Epithelial cell of esophagus (primary cell): ENCODE measurements around the gene KCNG2.

Source experiments
- DNase-seq: peaks from one replicate; pipeline ENCODE4 v3.0.0; 2010; ENCODE audit warnings: low read depth
- H3K4me3 ChIP-seq: 2 replicates; pipeline ENCODE4 v1.5.1; 2011; ENCODE audit warnings: mild to moderate bottlenecking, low read length, control low read depth
- TF ChIP-seq, protein P1 (sequence below): IDR thresholded peaks from 2 replicates; pipeline ENCODE4 v1.5.1; 2011; ENCODE audit warnings: low read depth, mild to moderate bottlenecking, low read length, control low read depth, inconsistent platforms; ENCODE audit not compliant: insufficient read depth; ENCODE audit errors: missing control alignments

Gene KCNG2

DNA sequence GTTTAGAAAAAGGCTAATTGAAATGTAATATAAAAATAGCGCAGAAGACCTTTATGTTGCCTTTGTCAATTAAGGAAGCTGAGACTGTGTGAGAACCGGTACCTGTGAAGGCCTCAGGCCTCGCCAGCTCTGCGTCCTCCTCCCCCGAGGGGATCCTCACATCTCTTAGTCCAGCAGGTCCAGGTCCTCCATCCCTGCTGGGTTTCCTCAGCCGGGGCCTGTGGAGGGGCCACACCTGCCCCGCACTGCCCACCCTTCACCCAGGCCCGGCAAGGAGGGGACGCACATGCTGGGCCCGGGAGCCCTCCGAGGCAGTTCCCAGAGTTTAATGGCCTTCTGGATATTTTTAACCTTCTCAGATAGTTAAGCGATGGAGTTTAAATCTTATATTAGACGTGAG lies 3.5 kb downstream of the KCNG2 start:
- H3K4me3 ChIP-seq = no peak overlapping the region
- TF ChIP-seq, protein P1, sequence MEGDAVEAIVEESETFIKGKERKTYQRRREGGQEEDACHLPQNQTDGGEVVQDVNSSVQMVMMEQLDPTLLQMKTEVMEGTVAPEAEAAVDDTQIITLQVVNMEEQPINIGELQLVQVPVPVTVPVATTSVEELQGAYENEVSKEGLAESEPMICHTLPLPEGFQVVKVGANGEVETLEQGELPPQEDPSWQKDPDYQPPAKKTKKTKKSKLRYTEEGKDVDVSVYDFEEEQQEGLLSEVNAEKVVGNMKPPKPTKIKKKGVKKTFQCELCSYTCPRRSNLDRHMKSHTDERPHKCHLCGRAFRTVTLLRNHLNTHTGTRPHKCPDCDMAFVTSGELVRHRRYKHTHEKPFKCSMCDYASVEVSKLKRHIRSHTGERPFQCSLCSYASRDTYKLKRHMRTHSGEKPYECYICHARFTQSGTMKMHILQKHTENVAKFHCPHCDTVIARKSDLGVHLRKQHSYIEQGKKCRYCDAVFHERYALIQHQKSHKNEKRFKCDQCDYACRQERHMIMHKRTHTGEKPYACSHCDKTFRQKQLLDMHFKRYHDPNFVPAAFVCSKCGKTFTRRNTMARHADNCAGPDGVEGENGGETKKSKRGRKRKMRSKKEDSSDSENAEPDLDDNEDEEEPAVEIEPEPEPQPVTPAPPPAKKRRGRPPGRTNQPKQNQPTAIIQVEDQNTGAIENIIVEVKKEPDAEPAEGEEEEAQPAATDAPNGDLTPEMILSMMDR = no peak
- no peak for DNase-seq

DNA sequence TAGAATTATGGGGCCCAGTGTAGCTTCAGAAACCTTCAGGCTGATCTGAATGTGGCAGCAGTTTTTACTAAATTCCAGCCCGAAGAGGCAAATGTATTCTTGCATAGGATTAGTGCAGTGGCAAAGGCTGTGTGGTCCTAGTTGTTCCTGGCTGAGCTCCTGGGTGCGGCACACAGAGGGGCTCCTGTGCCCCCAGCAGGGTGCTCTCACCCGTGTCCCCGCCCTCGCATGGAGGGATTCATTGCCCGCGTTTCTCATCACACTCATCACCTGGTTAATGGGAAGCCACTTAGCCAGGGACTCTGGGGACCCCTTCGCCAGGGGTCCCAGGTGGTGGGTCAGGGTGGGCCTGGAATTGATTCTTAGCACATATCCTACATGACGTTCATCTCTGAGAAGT lies 3.9 kb downstream of the KCNG2 start:
- H3K4me3 ChIP-seq = no peak overlapping the region
- TF ChIP-seq, protein P1 = no peak
- no peak for DNase-seq

DNA sequence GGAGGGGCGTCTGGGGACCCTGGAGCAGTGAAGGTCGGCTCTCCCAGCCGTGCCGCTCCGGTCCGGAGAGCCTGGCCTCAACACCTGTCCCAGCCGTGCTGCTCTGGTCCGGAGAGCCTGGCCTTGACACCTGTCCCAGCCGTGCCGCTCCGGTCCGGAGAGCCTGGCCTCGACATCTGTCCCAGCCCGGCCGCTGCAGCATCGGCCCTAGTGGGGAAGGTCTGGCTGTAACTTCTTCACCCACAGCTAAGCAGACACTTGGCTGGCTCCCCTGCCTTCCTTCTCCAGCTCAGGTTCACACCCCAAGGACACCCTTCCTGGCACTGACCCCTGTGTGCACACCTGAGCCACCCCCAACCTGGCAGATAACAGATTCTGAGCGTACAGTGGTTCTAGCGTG lies 4.6 kb downstream of the KCNG2 start:
- no peak for DNase-seq
- H3K4me3 ChIP-seq = no peak overlapping the region
- TF ChIP-seq, protein P1 = no peak

GRCh38 chr18:79803611-79804051 lies 5.9 kb downstream of the KCNG2 start:
- no peak for DNase-seq
- H3K4me3 ChIP-seq = no peak overlapping the region
- TF ChIP-seq, protein P1 = no peak

GRCh38 chr18:79804130-79804787 lies 6.5 kb downstream of the KCNG2 start:
- no peak overlapping the region for H3K4me3 ChIP-seq
- TF ChIP-seq, protein P1 = no peak
- DNase-seq = no peak

- no peak for DNase-seq
- TF ChIP-seq, protein P1 = no peak
- H3K4me3 ChIP-seq = no peak overlapping the region
These were observed 7.6 kb downstream of the KCNG2 start for GRCh38 chr18:79805211-79805887.
